Measurements from ENCODE around the gene ANKK1.

ANKK1 gene

DNA sequence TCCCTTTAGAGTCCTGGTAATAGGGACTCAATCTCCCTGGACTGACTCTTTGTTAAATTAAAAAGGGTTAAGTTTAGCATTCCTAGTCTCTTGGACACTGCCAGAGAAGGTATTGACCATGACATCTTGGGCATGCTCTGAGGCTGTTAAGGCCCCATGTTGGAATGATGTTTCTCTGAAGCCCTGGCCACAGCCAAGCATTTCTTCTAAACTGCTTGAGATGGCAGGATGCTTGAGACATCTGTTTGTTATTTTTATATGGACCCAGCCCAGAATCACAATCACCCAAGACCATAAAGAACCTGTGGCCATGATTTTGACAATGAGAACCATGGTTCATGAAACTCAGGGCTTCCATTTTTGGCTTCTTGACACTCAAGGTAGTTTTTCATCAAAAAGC is 5.5 kb upstream of the ANKK1 start:
- DNase-seq = no peak

GRCh38 chr11:113384551-113384950 is 3.0 kb upstream of the ANKK1 start:
- DNase-seq = no peak

GRCh38 chr11:113385749-113386148 is 1.8 kb upstream of the ANKK1 start:
- no peak for DNase-seq

DNA sequence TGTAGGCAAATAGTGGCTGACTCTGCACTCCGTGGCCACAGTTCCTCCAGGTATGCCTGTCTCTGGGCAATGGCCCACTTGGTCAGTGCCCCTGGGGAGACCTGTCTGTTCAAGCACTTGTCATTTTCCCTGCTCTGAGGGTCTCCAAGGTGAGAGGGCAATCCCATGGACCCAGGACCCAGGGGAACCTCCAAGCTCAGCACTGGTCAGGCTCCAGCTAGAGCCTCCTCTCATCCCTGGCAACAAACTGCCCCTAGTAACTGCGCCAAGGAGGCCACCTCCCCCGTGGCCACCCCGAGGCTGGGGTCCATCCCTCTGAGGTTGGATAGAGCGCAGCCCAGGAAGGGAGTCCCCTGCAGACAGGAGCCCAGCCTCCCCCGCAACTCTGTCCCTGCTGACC is 713 bp upstream of the ANKK1 start:
- no peak for DNase-seq

DNA sequence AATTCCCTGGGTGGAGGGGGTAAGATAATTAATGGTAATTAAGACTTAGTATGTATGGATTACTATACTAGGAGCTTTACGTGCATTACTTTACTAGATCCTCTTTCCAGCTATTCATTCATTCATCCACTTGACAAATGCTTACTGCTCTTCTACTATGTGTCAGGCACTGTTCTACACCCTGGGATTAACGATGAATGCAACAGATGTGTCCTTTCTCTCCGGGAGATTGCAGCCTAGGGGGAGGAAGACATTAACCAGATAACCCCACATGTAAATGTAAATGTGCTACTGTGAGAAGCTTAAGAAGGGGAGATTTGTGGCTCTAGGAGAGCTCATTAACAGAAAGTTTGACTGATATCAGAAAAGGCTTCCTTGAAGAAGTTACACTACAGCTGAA is 1.7 kb downstream of the ANKK1 start:
- DNase-seq = no peak

- DNase-seq = no peak
Observed at GRCh38 chr11:113392236-113392921, 4.8 kb downstream of the ANKK1 start.

DNA sequence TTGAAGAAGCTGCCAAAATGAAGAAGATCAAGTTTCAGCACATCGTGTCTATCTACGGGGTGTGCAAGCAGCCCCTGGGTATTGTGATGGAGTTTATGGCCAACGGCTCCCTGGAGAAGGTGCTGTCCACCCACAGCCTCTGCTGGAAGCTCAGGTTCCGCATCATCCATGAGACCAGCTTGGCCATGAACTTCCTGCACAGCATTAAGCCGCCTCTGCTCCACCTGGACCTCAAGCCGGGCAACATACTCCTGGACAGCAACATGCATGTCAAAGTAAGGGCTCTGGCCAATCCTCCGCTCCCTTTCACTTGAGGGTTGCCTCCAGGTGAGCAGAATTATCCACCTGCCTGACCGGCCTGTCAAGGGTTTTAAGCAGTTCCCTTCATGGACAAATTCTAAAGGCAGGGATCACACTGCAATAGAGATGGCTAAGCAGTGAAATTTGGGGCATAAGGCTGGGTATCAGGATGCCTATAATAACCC is 6.0 kb downstream of the ANKK1 start:
- DNase-seq = no peak

GRCh38 chr11:113394919-113395318 is 7.3 kb downstream of the ANKK1 start:
- no peak for DNase-seq

- DNase-seq = no peak
Observed at GRCh38 chr11:113395782-113396336, 8.3 kb downstream of the ANKK1 start.

DNA sequence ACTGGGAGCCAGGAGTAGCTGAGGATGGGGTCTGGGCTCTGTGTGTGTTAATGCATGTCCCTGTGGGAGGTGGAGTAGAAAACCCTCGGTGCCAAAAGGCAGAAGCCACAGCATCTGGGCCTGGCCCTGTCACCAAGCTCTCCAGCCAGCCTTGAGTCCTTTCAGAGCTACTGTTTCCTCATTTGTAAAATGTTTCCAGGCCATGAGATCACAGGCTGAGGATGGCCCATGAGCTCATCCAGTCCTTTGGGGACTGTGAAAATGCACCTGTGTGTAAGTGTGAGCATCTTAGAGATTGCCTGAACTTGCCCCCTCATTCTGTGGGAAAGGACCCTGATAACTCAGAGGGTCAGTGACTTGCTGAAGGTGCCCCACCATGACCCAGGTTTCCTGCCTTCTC is 9.1 kb downstream of the ANKK1 start:
- no peak for DNase-seq

DNA sequence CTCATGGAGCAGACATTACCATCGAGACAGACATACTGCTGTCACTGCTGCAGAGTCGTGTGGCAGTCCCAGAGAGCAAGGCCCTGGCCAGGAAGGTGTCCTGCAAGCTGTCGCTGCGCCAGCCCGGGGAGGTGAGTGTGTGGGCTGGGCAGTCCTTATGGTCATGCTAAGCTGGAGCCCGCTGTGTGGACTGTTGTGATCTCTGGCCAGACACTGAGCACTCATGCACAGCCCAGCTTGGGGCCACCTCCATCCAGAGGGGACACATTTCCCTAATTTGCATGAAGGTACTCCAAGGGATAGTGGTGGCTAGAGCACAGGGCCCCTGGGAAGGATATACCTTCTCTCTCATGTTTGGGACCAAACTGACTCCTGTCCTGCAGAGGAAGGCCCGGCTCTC is 9.6 kb downstream of the ANKK1 start:
- DNase-seq = no peak

DNA sequence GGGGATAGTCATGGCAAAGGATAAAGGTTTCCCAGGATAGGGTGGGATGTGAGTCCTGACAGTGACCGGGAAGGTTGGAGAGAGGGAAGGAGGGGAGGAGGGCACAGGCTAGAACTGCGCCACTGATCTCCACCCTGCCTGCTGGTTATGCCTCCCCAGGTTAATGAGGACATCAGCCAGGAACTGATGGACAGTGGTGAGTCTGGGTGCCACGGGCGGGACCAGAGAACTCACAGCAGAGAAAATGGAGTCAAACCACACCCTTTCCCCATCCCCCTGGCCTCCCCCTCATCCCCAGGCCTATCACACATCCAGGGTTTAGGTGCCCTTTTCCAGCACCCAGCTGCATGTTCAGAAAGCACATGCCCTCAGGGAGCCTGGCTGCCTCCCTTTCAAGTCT is 10.2 kb downstream of the ANKK1 start:
- no peak for DNase-seq

DNA sequence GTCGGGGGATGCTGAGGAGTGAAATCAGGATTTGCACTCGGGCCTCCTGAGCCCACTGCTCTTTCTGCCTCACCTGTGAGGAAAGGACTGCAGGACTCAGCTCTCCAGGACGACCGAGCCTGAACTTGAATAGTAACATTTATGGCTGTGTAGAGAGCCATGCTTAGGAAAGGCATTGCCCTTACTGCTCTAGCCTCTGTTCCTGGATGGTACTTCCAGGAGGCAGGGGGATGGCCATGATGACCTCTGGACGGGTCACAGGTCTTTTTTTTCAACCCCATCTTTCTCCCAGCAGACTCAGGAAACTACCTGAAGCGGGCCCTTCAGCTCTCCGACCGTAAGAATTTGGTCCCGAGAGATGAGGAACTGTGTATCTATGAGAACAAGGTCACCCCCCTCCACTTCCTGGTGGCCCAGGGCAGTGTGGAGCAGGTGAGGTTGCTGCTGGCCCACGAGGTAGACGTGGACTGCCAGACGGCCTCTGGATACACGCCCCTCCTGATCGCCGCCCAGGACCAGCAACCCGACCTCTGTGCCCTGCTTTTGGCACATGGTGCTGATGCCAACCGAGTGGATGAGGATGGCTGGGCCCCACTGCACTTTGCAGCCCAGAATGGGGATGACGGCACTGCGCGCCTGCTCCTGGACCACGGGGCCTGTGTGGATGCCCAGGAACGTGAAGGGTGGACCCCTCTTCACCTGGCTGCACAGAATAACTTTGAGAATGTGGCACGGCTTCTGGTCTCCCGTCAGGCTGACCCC is 11.3 kb downstream of the ANKK1 start:
- no peak for DNase-seq

DNA sequence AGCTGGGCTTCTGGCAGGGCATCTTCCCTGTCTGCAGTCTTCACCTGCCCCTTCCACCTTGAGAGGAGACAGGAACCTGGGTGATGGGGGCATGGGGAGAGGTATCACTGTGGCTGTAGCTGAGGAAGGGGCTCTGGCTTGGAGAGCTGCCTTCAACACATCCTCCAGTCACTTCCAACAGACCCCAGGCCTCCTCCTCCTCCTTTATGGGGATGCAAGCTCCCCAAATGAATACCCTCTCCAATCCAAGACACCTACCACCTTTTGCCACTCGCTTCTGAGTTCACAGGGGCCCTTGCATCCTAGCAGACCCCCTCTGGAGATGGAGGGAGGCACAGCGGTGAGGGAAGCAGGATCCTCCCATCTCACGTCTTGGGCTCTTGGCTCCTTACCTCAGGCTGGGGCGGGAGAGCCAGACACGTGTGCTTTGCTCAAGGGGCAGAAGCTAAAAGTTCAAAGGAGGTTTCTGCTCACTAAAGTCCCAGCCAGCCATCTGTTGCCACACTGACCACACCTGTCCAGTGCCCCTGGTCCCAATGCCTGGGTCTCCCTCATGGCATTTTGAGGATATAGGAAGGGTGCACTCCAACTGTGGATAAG is 13.2 kb downstream of the ANKK1 start:
- no peak for DNase-seq

GRCh38 chr11:113401718-113402117 is 14.1 kb downstream of the ANKK1 start:
- no peak for DNase-seq

- DNase-seq = no peak
Observed at GRCh38 chr11:113404859-113405430, 17.4 kb downstream of the ANKK1 start.

DNA sequence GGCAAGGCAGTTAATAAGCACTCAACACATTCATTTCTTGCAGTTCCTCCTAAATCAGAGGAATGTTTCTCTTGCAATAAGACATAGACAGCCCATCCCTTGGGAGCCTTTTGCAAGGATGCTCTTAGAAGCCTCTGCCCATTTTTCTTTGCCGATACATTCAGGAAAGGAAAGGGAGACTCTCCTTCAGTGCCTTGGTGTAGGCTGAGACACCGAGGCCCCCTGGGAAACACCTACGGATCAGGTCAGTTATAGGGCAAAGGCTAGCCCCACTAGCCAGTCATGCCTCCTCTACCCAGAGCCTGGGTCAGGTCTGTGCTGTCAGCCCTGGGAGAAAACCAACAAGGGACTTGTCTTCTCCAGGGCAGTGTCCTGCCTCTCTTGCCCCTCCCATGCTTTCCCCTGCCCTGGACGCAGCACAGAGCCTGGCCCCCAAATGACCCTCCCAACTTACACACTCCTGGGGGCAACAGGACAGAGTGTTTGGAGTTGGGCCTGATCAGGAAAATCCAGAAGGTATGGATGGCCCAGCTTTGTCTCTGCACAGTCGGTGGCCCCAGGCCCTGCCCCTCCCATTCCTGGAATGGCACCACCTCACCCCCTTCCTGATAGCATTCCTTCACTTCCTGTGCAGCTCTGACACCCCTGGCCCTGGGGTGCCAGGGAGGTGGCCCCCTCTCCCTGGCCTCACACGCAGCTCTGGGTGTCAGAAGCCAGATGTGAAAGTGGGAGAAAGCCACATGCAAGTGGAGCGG is 18.3 kb downstream of the ANKK1 start:
- DNase-seq = no peak

GRCh38 chr11:113407163-113407562 is 19.6 kb downstream of the ANKK1 start:
- DNase-seq = no peak

DNA sequence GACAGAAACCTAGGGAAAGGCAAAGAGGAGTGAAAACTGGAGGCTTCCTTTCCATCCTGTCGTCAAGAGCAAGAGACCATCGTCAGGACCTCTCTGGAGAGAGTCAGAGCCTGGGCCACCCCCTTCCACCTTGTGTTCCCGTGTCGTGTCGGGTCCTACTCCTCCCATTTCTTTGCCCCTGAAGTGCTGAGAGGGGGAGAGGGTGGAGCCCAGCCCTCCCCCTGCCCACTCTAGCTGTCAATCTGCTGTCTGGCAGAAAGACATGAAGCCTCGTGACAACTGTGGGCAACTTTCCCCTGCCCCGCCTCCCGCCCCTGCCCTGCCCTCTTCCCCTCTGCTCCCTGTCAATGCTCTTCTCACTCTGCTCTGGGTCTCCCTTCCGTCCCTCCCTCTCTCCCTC is 20.6 kb downstream of the ANKK1 start:
- no peak for DNase-seq

- no peak for DNase-seq
Observed at GRCh38 chr11:113408887-113409286, 21.3 kb downstream of the ANKK1 start.

DNA sequence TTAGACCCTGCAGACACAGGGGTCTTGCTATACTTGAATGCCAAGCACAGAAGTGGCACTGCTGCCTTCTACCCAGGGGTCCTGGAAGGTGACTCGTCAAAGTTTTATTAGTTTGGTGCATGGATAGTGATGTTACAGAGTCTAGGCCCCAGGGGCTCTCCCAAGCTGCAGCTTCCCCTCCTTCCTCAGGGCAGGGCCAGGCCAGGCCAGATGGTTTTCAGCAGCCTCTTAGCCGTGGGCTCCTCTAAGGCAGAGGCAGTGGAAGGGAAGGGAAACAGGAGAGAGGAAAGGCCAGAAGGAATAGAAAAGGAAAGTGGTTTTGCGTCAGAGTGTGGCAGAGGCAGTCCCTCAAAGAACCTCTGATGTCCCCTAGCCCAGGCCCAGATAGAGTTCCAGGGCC is 21.9 kb downstream of the ANKK1 start:
- no peak for DNase-seq

- DNase-seq = no peak
Observed at GRCh38 chr11:113410414-113411135, 23.0 kb downstream of the ANKK1 start.

Measured in cortex of kidney (tissue), 1 donor.